Raji (cell line): ENCODE results near the gene STAT3.
A peak's percentile ranks its signal among the peaks of the same experiment; 100 is the strongest.

ENCODE experiments used
- POLR2A ChIP-seq: IDR thresholded peaks from 2 replicates; pipeline ENCODE4 v1.6.1; 2011; ENCODE audit warnings: low read depth, low read length, control low read depth; ENCODE audit not compliant: insufficient read depth

STAT3 gene

DNA sequence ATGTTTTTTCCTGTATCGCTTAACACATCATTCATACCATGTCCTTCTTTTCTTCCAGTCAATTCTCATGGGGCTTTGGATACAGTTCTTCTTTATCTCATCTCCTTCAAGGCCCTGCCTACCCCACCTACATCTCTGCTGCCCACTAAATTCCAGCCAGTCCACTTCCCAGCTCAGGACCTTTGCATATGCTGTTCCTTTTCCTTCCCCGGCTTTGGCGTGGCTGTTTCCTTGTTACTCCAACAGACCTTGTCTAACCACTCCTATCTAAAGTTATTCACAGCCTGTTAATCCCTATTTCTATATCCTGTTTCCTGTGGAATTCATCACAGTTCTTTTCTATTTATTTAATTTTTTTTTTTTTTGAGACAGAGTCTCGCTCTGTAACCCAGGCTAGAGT lies 6.6 kb upstream of the STAT3 start:
- TF ChIP-seq POLR2A = no peak

DNA sequence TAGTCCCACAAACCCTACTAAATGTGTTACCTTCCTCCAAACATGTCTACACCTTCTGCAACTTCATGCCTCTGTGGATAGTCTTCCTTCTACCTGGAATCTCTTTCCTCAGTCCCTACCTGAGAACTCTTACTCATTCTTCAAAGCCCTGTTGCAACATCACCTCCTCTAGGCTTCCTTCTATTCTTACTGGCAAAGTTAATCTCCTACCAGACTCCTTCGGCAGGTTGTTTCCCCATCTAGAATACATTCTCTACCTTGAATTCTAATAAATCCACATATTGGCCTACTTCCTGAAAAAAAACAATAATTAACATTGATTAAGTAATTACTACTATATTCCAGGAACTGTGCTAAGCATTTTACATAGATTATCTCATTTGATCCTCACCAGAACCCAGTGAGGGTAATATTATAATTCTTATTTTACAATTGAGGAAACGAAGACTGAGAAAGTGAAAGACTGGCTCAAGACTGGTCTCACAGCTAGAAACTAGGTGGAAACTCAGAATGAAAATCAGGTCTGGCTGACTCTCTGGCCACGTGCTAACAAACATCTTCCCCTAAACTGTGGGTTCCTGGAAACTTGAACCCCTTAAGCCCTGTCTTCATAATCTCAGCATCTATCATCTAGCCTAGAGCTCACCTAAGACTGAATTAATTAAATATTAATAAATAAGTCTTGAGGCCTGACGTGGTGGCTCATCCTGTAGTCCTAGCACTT lies 4.6 kb upstream of the STAT3 start:
- TF ChIP-seq POLR2A = no peak

DNA sequence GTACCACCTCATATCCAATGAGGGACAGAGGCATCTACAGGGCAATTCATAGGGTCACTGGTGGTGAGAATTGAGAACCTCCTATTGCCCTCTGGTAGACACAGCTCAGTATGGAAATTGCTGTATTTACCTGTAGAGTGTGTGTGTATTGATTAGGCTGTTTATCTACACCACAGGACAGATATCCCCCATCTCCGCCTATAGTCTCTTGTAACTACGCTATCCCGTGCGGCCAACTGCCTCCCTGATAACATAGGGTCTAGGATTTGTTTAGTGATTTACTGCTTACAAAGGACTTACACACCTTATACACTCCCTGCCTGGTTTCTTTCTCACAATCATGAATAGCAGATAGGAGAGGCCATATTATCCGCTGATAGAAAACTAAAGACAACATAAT lies 1.7 kb upstream of the STAT3 start:
- no peak for TF ChIP-seq POLR2A

DNA sequence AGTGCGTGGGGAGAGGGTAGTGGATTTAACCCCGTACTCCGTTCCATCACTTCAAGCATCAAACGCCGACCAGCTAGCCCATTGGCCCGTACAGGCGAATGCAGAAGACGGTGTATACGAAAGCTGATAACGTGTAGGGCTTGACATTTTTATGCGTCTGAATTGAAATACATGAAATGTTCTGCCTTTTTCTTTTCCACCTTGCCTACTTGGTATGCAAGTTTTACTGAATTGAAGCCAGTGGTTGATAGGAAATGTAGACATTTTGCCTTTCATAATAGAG lies 834 bp upstream of the STAT3 start:
- TF ChIP-seq POLR2A = no peak

DNA sequence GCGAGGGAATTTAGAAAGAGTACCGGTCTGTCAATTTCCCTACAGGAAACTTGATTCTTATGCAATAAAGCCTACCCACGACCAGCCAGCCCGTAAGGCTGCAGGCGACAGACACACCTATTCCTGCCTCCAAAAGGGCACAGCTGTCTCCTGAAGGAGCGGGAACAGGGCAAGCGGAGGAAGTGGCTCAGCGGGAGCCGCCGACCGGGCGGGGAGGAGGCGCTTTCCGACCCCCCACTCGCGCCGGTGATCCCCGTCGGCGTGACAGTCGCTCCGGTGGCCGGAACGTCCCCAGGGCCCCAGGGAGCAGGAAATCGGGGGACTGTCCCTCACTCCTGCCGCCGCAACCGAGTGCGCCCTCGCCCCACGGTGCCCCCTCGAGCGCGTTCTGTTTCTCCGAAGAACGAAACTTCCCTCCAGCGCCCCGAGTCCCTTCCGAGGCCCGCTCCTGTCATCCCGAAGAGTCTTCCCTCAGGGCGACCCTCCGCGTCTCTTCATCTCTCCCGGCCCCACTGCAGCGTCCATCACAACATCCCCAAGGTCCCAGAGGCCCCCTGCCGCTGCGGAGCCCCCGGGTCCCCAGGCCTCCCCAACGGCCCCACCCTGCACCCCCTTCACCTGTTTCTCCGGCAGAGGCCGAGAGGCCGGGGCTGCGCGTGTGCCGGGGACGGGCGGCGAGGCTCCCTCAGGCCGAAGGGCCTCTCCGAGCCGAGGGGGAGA lies 421 bp downstream of the STAT3 start:
- no peak for TF ChIP-seq POLR2A

DNA sequence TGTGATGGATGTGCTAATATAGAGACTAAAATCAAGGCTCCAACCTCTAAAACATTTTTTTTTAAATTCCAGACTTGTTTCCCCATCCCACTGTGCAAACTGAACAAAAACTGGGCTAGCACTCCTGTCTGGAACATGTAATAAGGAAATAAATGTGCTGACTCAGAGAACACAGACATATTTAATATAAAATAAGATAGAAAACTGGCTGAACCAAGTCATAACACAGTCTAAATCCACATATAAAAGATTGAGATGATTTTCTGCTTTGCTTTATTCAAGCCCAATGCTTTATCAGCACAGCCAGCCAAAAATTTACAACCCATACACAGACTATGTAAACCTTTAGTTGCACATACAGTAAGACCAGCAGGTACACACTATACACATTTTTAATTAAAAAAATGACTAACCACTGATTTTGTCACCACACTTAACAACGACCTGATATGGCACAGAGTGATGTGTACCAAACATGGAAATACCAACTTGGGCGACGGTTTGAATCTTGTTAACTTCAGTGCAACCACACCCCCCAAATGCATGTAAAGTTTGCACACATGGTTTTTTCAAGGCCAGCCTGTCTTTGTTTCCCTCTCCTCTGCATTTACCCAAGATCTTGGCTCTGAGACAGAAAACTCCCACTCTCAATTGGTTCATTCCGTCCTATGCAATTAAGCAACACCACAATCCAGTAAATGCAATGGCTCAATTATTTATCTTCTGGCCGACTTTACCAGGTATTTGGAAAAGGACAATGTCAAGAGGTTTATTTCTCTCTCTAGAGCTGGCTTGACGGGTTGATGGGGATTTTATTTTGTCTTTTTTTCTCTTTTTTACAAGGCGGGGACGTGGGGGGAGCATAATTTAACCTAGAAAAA lies 1.2 kb downstream of the STAT3 start:
- no peak for TF ChIP-seq POLR2A

DNA sequence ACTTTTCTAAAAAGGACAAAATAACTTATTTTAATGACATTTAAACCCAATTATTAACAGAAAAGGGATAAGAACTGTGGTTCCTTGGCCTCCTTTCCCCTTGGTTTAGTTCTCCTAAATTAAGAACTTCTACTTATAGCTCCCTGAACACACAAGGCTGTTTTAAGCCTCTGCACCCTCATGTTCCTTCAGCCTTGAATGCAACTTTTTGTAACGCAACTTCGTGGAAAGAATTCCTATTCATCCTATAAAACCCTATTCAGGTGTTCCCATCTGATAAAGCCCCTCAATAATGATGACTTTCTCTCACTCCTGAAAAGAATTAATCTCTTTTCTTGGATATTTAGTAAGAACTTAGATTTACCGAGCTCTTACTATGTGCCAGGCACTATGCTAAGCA lies 6.3 kb downstream of the STAT3 start:
- TF ChIP-seq POLR2A = no peak

DNA sequence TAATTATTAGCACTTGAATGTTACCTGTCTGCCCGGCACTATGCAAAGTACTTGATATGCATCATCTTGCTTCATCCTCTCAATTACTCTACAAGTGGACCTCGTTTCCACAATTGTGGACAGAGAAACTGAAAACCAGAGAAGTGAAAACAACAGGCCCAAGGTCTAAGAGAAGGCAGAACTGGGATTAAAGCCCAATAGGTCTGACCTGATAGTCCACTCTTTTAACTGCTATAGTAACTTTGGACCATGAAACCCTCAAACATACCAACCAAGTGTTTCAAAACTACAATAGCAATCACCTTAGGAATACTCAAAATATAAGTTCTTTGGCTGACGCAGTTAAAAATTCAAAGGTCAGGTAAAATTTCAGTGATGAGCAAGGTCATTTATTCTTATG lies 7.3 kb downstream of the STAT3 start:
- no peak for TF ChIP-seq POLR2A

DNA sequence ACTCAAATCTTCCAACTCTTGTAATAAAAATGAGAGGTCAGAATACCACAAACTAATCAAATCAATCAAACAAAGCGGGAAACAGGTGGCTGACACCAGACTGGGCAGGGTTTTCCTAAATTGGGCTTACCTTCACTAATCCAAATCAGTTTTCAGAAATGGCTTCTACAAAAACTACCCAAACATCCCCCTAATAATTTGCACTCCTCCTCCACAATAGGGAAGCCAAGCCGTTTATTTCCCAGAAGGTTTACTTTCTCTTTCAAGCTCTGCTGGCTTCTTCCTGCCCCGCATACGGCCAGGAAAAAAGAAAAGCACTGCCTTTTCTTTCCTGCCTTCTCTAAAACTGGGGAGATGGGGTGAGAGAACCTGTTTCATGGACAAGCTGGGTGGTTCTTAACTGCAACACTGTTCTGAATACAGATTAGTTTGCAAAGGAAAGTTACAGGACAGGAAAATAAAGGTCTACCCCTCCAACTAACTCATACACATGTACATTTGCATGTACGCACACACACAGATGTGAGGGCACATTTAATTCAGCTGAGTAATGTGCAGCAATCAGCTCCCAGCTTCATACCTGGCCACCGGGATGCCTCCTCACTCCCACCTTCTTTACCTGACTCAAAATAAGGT lies 9.2 kb downstream of the STAT3 start:
- TF ChIP-seq POLR2A = 0 out of 2 replicates have a peak, but pooled peaks have one; percentile 20

DNA sequence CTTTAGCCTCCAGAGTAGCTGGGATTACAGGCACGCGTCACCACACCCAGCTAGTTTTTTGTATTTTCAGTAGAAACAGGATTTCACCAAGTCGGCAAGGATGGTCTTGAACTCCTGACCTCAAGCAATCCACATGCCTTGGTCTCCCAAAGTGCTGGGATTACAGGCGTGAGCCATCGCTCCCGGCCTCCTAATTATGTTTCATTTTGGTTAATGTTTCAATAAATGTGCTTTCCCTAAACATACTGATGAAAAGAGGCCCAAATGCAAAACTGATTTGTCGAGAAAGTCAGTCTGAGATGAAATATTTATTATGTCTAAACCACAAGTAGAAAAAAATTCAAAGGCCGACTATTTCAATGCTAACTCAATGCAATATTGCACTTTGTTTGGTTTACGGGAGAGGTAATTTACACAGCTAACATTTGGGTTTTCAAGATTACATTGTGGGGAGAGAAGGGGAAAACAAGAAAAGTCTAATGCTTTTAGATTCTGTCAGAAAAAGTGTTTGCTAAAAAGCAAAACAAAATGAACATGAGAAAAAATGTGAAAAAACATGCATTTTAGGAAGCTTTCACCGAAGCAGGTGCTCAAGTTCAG lies 9.8 kb downstream of the STAT3 start:
- no peak for TF ChIP-seq POLR2A

DNA sequence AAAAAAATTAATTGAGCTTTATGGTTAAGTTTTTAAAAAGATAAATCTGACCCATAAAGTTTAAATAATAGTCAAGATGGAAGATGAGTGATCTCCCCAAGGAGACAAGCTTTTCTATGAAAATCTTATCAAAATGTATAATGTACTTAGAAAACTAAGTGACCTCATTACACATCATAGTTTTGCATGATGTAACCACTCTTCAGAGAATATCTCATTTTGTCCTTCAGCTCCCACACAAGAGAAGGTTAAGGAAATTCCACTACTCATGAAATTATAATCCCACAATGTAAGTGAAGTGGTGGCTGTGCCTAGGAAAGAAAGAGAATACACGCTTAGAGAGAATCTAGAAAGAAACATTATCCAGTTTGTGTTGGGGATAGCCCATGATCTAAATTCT lies 14.3 kb downstream of the STAT3 start:
- no peak for TF ChIP-seq POLR2A

DNA sequence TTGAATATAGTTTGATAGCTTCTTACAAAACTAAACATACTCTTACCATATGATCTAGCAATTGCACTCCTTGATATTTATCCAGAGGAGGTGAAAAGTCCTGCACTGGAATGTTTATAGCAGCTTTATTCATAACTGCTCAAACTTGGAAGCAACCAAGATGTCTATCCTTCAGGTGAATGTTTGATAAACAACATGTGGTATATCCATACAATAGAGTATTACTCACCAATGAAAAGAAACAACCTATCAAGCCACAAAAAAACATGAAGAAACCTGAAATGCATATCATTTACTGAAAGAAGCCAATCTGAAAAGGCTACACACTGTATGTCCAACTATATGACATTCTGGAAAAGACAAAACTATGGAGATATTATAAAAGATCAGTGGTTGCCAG lies 16.1 kb downstream of the STAT3 start:
- TF ChIP-seq POLR2A = no peak

DNA sequence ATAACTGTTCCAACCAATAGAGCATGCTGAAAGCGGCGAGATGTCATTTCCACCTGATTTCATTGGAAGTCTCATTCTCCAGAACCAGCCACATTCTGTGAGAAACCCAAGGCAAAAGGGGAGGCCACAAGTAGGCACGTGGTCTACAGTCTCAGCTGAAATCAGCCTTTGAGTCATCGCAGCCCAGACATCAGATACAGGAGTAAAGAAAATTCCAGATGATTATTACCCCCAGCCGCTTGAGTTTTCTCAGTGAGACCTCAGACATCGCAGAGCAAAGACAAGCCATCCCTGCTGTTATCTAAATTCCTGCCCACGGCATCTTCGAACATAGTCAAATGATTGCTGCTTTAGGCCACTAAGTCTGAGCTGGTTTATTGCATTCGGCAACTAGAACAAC lies 23.1 kb downstream of the STAT3 start:
- TF ChIP-seq POLR2A = no peak

DNA sequence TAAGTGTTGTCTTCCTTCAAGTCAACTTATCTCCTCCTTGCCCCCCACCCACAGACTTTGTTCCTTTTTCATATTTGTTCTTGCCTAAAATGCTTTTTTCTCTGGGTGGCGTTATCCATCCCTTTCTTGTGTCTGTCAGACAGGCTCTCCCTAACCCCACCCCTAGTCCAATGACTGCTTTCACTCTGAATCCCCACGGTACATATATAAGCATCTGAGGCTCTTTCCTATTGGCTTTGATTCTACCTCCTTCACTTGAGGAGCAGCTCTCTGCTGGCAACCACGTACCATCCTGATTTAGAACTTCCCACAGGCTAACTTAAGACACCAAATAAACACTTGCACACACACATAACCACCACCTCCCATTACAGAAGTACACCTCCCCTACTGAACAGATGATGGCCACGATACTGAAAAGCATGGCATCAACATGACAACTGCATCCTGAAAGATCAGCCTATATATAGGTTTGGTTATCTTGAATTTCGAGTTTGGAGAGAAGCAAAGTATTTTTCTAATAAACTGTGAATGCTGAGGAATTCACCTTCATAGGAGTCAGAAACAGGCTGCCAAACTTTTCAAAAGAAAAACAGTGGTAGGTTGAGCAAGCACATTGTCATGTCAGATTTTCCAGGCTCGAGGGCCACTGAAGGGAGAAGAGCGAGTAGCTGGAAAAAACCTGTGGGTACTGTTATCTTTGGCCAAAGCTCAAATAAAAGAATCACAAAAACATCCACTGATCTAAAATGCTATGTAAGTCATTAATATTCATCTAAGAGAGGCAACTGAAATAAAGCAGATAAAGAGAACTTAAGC lies 24.3 kb downstream of the STAT3 start:
- TF ChIP-seq POLR2A = no peak

DNA sequence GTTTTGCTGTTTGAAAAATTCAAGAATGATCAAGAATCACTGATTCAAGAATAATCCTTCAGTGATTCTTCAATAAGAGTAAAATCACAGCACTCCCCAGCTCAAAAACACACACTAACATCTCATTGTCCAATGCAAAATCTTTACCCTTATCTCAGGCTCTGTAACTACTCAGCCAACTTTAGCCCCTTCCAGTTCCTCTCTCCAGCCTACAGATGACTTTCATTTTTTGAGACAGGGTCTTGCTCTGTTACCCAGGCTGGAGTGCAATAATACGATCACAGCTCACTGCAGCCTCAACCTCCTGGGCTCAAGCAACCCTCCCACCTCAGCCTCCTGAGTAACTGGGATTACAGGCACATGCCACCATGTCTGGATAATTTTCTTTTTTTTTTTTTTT lies 25.0 kb downstream of the STAT3 start:
- no peak for TF ChIP-seq POLR2A
